Cerebellar nuclear complex (tissue), 1 donor: ENCODE measurements around the gene INSYN1.
"Not testable (repeated sequence)": the region's sequence is repeated elsewhere in the genome, so short reads cannot be mapped to it uniquely, and the experiment has no call there.

ENCODE experiments used
- DNase-seq, 2 experiments: peaks; one replicate each; lab custom pipeline; 2025; lab: John Stamatoyannopoulos, UW

Gene INSYN1

DNA sequence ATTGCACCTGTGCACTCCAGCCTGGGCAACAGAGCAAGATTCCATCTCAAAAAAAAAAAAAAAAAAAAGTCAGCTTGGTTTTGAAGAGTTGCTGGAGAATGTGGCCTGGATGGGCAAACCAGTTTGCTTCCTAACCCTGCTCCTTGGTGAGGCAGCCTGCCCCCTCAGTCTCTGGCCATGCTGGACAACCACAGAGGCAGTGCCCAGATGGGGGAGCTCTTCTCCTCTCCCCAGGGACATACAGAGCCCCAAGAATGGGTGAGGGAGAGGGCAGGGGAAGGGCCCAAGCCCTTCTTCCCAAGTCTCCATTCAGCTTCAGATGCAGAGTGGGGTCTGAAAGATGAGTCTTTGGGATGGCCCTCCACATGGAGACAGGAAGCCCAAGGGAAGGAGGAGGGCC lies 41.0 kb downstream of the INSYN1 start:
- no peak for DNase-seq

GRCh38 chr15:73711526-73711925 lies 41.6 kb downstream of the INSYN1 start:
- no peak for DNase-seq

GRCh38 chr15:73710321-73710720 lies 42.8 kb downstream of the INSYN1 start:
- DNase-seq: no peak

- no peak for DNase-seq
Observed at GRCh38 chr15:73709686-73710085, 43.5 kb downstream of the INSYN1 start.

- DNase-seq: no peak
Observed at GRCh38 chr15:73709241-73709640, 43.9 kb downstream of the INSYN1 start.

- DNase-seq: no peak
Observed at GRCh38 chr15:73708691-73709090, 44.5 kb downstream of the INSYN1 start.

DNA sequence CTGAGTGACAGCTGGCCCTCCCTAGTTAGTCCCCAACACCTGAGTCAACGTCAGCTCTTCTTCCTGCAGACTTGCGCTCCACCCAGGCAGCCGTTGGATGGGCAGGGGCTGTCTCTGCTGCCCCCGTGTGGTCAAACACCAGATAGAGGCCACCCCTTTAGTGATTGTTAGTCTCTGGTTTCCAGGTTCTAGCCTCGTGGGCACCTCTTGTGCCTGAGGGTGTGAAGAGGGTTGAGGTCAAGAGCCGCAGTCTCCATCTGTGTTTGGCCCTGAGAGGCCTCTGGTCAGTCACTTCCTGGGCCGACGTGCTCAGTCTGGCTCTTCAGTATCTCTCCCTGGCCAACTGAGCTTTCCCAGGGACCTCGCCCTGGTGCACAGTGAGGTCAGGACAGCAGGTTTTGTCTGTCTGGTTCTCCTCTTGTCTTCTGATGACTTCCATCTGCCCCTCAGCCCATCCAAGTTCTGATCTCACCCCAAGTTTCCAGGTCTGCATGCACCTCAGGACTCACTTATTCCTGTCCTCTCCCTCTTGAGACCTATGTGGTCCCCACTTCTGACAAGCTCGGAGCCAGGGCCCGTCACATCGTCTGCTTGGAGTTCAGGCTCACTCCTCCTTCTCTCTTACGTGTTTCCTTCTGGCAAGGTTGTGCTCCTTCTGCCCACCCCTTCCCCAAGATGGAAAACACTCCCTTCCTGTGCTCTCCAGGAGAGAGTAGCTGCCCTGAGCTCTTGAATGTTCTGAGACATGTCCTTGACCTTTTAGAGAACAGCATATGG lies 48.1 kb downstream of the INSYN1 start:
- DNase-seq: peak in 1 of 2 experiments; percentile 8

DNA sequence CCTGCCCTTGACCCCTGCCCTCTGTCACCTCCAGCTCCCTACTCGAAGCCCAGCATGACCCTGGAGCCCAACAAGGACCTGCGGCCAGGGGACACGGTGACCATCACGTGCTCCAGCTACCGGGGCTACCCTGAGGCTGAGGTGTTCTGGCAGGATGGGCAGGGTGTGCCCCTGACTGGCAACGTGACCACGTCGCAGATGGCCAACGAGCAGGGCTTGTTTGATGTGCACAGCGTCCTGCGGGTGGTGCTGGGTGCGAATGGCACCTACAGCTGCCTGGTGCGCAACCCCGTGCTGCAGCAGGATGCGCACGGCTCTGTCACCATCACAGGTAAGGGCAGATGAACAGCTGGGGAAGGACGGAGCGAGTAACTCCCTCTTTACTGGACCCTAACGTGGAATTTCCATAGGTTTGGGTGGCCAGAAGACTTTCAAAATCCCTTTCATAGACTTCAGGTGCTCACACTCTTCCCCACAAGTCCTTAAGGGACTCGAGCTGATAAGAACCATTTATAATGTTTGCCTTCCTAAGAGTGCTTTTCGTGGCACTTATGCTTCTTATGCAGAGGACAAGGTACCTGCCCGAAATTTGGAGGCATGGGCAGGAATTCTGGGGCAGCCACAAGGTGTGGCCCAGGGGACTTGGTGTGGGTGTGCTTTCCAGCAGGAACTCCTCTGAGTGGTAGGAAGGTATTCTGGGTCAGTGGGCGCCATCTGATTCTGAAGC lies 48.8 kb downstream of the INSYN1 start:
- not testable (repeated sequence) for DNase-seq

GRCh38 chr15:73703601-73704000 lies 49.5 kb downstream of the INSYN1 start:
- DNase-seq: not testable (repeated sequence)

DNA sequence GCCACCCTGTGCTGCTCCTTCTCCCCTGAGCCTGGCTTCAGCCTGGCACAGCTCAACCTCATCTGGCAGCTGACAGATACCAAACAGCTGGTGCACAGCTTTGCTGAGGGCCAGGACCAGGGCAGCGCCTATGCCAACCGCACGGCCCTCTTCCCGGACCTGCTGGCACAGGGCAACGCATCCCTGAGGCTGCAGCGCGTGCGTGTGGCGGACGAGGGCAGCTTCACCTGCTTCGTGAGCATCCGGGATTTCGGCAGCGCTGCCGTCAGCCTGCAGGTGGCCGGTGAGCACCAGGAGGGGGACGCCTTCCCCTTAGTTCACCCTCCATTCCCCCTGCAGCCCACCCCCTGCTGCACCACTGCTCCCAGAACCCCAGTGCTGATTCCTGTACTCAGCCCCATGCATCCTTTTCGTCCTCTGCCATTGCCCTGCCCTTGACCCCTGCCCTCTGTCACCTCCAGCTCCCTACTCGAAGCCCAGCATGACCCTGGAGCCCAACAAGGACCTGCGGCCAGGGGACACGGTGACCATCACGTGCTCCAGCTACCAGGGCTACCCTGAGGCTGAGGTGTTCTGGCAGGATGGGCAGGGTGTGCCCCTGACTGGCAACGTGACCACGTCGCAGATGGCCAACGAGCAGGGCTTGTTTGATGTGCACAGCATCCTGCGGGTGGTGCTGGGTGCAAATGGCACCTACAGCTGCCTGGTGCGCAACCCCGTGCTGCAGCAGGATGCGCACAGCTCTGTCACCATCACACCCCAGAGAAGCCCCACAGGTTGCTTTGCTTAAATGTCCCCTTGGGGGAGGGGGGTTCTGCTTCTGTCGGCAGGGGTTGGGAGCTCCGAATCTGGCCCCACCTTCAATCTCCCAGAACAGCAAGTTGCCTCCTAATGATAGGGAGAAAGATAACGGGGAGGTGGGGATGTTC lies 50.6 kb downstream of the INSYN1 start:
- DNase-seq: not testable (repeated sequence)

DNA sequence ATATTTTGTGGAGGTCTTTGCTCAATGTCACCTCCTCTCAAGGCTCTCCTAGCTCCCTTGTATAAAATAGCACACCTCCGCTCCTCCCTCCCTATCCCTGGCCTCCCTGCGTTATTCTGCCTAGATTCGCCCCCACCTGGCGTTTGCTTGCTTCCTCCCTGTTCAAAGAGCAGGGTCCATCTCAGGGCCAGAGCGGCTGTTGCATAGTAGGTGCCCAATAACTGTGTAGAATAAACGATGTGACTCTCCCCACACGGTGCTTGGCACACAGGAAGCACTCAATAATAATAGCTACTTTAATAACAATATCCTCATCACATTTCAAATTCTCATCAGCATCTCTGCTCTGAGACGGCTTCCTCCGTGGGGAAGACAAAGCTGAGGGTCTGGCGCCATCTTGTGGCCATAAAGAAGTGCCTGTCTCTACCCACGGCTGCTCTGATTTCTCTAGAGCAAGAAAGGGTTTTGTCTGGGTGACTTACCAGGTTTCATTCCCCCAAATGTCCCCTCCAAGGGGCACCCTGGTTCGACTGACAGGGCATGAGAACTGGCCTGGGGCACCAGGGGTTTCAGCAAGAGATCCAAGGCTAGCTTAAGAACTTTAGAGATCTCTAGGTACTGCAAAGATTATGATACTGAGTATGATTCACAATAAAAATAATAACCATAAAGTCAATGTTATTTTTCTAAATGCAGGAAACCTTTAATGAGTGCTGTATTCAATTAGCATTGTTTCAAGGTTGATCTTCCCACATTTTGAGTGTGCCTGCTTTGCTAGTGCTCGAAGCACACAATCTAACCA lies 52.9 kb downstream of the INSYN1 start:
- DNase-seq: peak in 1 of 2 experiments; percentile 64

DNA sequence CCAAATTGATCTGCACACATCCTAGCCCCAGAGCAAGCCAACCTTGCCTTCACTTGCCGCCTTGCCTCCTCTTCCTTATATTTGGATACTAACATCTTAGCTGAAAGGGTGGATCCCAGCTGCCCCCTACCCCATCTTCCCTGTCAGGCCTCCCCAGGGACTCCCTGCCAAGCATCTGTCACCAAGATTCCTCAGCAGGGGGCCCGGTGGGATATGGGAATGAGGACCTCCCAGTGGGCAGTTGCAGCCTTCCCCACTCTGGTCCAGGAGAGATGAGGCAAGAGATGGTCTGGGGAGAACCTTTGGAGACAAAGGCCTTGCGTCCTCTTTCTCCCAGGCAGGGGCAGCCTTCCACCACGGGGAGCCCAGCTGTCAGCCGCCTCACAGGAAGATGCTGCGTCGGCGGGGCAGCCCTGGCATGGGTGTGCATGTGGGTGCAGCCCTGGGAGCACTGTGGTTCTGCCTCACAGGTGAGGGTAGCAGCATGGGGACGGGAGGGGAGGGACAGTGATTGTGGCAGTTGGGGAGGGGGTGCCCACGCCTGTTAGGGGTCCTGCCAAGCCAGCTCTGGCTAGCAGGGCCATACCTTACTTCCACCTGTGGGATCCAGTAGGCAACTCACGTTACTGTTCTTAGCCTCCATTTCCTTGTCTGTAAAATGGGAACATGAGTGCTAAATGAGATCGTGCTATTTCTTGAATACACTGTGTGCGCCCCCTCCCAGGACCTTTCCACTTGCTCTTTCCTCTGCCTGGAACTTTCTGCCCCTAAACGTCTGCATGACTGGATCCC lies 53.7 kb downstream of the INSYN1 start:
- no peak for DNase-seq

DNA sequence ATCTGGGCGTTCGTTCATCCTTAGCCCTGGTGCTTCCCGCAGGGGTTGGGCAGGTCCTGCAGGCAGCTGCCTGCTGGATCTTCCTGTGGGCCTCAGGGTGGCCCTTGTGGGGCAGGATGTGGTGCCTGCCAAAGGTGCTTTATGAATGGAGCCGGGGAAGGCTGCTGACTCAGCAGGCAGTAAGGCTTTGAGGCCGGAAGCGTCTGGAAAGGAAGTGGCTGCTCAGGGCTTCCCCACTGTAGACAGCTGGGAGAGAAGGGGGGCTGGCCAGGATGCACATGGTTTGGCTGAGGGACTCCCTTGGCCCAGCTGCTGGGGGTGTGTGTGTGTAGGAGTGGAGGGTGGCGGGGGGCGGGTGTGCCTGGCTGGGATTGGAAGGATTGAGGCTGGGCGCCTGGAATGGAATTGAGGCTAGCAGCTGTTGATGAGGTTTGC lies 56.1 kb downstream of the INSYN1 start:
- DNase-seq: no peak

- no peak for DNase-seq
Observed at GRCh38 chr15:73696641-73697001, 56.5 kb downstream of the INSYN1 start.

GRCh38 chr15:73695773-73696640 lies 57.1 kb downstream of the INSYN1 start:
- DNase-seq: no peak

DNA sequence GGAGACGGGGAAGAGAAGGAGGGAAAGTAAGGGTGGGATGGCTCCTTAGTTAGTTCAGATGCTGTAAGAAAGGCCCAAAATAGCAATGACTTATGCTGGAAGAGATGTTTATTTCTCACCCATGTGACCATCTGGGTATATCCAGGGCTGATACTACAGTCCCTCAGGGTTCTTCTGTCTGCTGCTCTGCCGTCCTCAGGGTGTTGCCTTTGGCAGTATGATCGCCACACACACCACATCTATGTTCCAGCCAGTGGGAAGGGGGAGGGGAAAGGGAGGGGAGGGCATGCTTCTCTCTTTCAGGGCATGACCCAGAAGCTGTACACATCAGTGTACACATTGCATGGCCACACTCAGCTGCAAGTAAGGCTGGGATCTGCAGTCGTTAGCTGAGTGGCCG lies 58.7 kb downstream of the INSYN1 start:
- no peak for DNase-seq

DNA sequence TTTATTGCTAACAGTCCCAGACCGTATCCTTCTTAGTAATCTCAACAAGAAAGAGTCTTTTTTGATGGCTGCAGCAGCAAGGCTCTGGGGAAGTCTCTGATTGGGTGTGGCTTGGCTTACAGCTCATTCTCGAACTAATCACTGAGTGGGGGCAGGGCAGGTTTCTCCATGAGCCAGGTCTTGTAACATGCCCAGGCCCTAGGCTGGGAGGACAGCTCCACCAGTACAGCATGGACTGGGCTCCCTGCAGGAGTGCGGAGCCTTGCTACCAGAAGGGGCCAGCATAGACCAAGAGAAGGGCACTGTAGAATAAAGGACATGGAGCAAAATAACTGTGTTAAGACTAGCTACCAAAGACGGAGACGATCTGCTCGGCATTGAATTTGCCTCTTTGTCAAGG lies 61.8 kb downstream of the INSYN1 start:
- DNase-seq: no peak

DNA sequence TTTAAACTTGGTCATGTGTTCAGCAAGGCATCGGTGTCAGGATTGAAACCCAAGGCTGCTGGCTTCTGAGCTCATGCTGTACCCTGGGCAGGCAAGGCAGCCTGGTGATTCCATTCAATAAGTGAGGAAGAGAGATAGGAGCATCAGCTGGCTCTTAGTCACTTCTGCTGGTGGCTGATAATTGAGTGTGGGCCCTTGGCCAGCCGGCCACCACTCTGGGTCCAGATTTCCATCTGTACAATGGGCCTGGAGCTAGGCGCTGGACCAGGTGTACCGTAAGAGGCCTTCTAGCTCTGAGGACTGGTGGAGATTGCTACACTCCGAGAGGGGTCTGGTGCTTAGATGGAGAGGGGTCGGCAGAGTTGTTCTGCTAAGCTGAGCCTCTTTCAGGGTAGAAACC lies 64.7 kb downstream of the INSYN1 start:
- DNase-seq: no peak

DNA sequence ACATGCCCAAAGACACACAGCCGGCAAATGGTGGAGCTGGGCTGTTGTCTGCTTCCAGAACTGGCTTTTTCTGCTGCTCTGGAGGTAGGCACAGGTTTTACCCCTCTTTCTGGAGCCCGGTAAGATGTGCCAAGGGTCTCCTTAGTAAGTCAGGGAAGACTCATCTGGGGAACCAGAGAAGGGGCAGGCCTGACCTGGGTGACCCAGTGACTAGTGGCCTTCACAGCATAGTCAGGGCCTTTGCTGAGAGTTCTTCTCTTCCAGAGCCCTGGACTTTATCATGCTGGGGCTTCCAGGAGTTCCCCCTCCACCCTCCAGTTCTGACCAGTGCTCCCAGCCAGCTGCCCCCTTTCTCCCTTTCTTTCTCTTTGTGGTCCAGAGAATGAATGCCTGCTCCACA lies 65.8 kb downstream of the INSYN1 start:
- no peak for DNase-seq

DNA sequence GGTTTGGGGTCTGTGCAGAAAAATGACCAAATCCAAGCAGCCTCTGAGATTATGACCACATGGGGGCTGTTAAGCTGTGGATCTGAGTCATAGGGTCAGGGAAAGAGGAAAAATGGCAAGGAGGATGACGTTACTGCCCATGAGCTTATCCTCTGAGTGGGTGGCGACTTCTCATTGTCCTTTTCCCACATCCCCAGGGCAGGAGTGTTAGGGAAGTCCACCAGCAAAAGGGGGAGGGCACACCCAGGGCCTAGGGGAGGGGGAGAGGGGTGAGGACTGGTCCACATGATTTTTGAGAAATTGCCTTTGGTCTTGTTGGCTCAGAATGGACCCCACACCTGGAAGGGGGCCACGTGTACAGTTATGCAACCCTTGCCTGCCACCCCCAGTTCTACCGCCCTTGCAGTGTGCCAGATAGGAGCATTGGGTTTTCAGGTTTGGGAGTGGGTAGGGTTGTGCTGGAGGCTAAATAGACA lies 66.3 kb downstream of the INSYN1 start:
- no peak for DNase-seq
